ENCODE data around the gene ZNF853. TPM values are rescaled to one million over a fixed set of nuclear protein-coding genes. Genes with fewer than 3 reads are reported as not detected.

Gene ZNF853
- total and polyA plus RNA-seq, 2 donors (not counting 1 experiment from before 2014, with no cell fraction given) = 2.5 to 6.3 TPM

GRCh38 chr7:6644728-6645127 lies 29.3 kb downstream of the ZNF853 start:
- Histone ChIP-seq H3K36me3 (replicated peaks in 1 of 2; ENCODE audit: control extremely low read depth in 1 of 2, control insufficient read depth in 1 of 2, extremely low read depth in 1 of 2, insufficient read depth in 2 of 2, low read length in 1 of 2) (peaks cover 1 to 86% of the 10 kb centered on the region in 2 experiments), H3K9me3 (ENCODE audit: control extremely low read depth in 1 of 3, control insufficient read depth in 2 of 3, insufficient read depth in 1 of 3, low read length in 2 of 3) (peaks cover 0 to 3% (median 0%) of the 10 kb centered on the region in 3 donors), H4K20me1 (ENCODE audit: control insufficient read depth, insufficient read depth, low read length, poor library complexity, severe bottlenecking) (peaks cover 72% of the 10 kb centered on the region), H3K4me2 (replicated peaks; ENCODE audit: low read depth, low read length, poor library complexity, severe bottlenecking) (no peak overlapping the region), H3K4me1 (ENCODE audit: control insufficient read depth in 2 of 2, insufficient read depth in 2 of 2, low read length in 2 of 2) (no peaks in the 10 kb centered on the region), H3K79me2 (ENCODE audit: control insufficient read depth, insufficient read depth, low read length) (peaks cover 35% of the 10 kb centered on the region), H3K9ac (ENCODE audit: low read length) (no peak overlapping the region), H3K27ac (ENCODE audit: low read length in 2 of 2) (no peak overlapping the region), H3K4me3 (ENCODE audit: control extremely low read depth in 1 of 5, extremely low read depth in 1 of 5, insufficient read depth in 1 of 5, low read depth in 2 of 5, low read length in 4 of 5) (no peak overlapping the region), H3K27me3 (replicated peaks in 1 of 4; ENCODE audit: control extremely low read depth in 1 of 4, control insufficient read depth in 3 of 4, insufficient read depth in 4 of 4, low read length in 3 of 4) (no peaks in the 10 kb centered on the region), H2AFZ (ENCODE audit: insufficient read depth, low read depth, low read length, poor library complexity, severe bottlenecking) (no peak overlapping the region)
- intact Hi-C loops (cut with micrococcal nuclease) = no loop called here
- ATAC-seq (ENCODE audit: low read depth) (no peak), DNase-seq (no peak)
- H3K4me1 Mint-ChIP-seq = peaks cover 5% of the 10 kb centered on the region
- 95% methylated on average over 8 of the region's 10 CpGs for whole genome bisulfite sequencing (ENCODE audit: insufficient coverage)
- no peak overlapping the region for H3K4me3 Mint-ChIP-seq
- ChIA-PET POLR2A (no interaction called here), CTCF (no interaction called here)
- no peak overlapping the region for H3K27ac Mint-ChIP-seq
- H3K27me3 Mint-ChIP-seq = no peaks in the 10 kb centered on the region
- H3K9me3 Mint-ChIP-seq (ENCODE audit: insufficient read depth) = no peaks in the 10 kb centered on the region
- no peak for TF ChIP-seq EZH2 (IDR thresholded peaks at IDR 0.05; ENCODE audit: borderline replicate concordance, insufficient read depth, low read depth, low read length, poor library complexity, severe bottlenecking)
- no peak for TF ChIP-seq CTCF (IDR thresholded peaks at IDR 0.05)

GRCh38 chr7:6646465-6646864 lies 31.1 kb downstream of the ZNF853 start:
- ChIA-PET CTCF (no interaction called here), POLR2A (no interaction called here)
- Mint-ChIP-seq H3K9me3 (ENCODE audit: insufficient read depth) (no peaks in the 10 kb centered on the region), H3K4me1 (no peaks in the 10 kb centered on the region), H3K4me3 (no peak overlapping the region), H3K27ac (no peak overlapping the region), H3K27me3 (no peaks in the 10 kb centered on the region)
- no peak overlapping the region for H3K4me3 ChIP-seq (ENCODE audit: control extremely low read depth in 1 of 5, extremely low read depth in 1 of 5, insufficient read depth in 1 of 5, low read depth in 2 of 5, low read length in 4 of 5)
- H3K9ac ChIP-seq (ENCODE audit: low read length) = no peak overlapping the region
- H3K4me1 ChIP-seq (ENCODE audit: control insufficient read depth in 2 of 2, insufficient read depth in 2 of 2, low read length in 2 of 2) = no peaks in the 10 kb centered on the region
- ATAC-seq (ENCODE audit: low read depth) (no peak), DNase-seq (no peak)
- 85% methylated on average over 5 of the region's 8 CpGs for WGBS (ENCODE audit: insufficient coverage)
- H3K27ac ChIP-seq (ENCODE audit: low read length in 2 of 2) = no peak overlapping the region
- TF ChIP-seq CTCF (IDR thresholded peaks at IDR 0.05) = no peak
- TF ChIP-seq EZH2 (IDR thresholded peaks at IDR 0.05; ENCODE audit: borderline replicate concordance, insufficient read depth, low read depth, low read length, poor library complexity, severe bottlenecking) = no peak
- no peak overlapping the region for H3K4me2 ChIP-seq (replicated peaks; ENCODE audit: low read depth, low read length, poor library complexity, severe bottlenecking)
- H3K36me3 ChIP-seq (replicated peaks in 1 of 2; ENCODE audit: control extremely low read depth in 1 of 2, control insufficient read depth in 1 of 2, extremely low read depth in 1 of 2, insufficient read depth in 2 of 2, low read length in 1 of 2) = peaks cover 1 to 75% of the 10 kb centered on the region in 2 experiments
- H3K79me2 ChIP-seq (ENCODE audit: control insufficient read depth, insufficient read depth, low read length) = peaks cover 24% of the 10 kb centered on the region
- H4K20me1 ChIP-seq (ENCODE audit: control insufficient read depth, insufficient read depth, low read length, poor library complexity, severe bottlenecking) = peaks cover 69% of the 10 kb centered on the region
- no peak overlapping the region for H2AFZ ChIP-seq (ENCODE audit: insufficient read depth, low read depth, low read length, poor library complexity, severe bottlenecking)
- intact Hi-C loops (cut with micrococcal nuclease) = no loop called here
- H3K9me3 ChIP-seq (ENCODE audit: control extremely low read depth in 1 of 3, control insufficient read depth in 2 of 3, insufficient read depth in 1 of 3, low read length in 2 of 3) = peaks cover 0 to 12% (median 0%) of the 10 kb centered on the region in 3 donors
- H3K27me3 ChIP-seq (replicated peaks in 1 of 4; ENCODE audit: control extremely low read depth in 1 of 4, control insufficient read depth in 3 of 4, insufficient read depth in 4 of 4, low read length in 3 of 4) = no peaks in the 10 kb centered on the region

Data from B cell (primary cell).